ENCODE measurements around the gene COMP.

Gene COMP

DNA sequence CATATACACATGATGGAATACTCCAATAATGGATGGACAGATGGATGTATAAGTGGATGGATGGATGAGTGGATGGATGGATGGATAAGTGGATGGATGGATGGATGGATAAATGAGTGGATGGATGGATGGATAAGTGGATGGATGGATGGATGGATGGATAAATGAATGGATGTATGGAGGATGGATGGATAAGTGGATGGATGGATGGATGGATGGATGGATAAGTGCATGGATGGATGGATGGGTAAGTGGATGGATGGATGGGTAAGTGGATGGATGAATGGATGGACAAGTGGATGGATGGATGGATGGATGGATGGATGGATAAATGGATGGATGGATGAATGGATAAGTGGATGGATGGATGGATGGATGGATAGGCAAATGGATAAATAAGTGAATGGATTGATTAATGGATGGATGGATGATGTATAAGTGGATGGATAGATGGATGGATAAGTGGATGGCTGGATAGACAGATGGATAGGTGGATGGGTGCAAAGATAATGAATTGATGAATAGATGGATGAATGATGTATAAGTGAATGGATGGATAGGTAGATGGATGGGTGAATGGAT, 8.4 kb upstream of the COMP start:
- H3K27me3 ChIP-seq (ENCODE audit: insufficient read depth, low read length, poor library complexity, severe bottlenecking), result no peaks in the 10 kb centered on the region
- no peak overlapping the region for H3K4me2 ChIP-seq (ENCODE audit: low read depth, low read length, poor library complexity, severe bottlenecking)
- H3K79me2 ChIP-seq (ENCODE audit: insufficient read depth, low read length), result no peaks in the 10 kb centered on the region

GRCh38 chr19:18798384-18799352, 7.6 kb upstream of the COMP start:
- Histone ChIP-seq H3K79me2 (ENCODE audit: insufficient read depth, low read length) (no peaks in the 10 kb centered on the region), H4K20me1 (ENCODE audit: insufficient read depth, low read length, poor library complexity, severe bottlenecking) (no peaks in the 10 kb centered on the region), H3K4me2 (ENCODE audit: low read depth, low read length, poor library complexity, severe bottlenecking) (no peak overlapping the region), H3K4me1 (ENCODE audit: insufficient read depth, low read length, poor library complexity, severe bottlenecking) (no peaks in the 10 kb centered on the region), H3K4me3 (ENCODE audit: low read length, poor library complexity, severe bottlenecking) (no peak overlapping the region), H3K36me3 (ENCODE audit: insufficient read depth, low read length) (no peaks in the 10 kb centered on the region), H2AFZ (ENCODE audit: low read length) (no peak overlapping the region), H3K9ac (ENCODE audit: low read depth, low read length, poor library complexity, severe bottlenecking) (no peak overlapping the region), H3K9me3 (ENCODE audit: insufficient read depth, low read depth, low read length) (no peaks in the 10 kb centered on the region), H3F3A (ENCODE audit: low read depth) (no peaks in the 10 kb centered on the region), H3K27me3 (ENCODE audit: insufficient read depth, low read length, poor library complexity, severe bottlenecking) (no peaks in the 10 kb centered on the region), H3K9me2 (replicated peaks; ENCODE audit: low read depth, low read length) (no peaks in the 10 kb centered on the region)
- TF ChIP-seq CTCF (conservative IDR thresholded peaks at IDR 0.05; ENCODE audit: low read length) (no peak), EZH2phosphoT487 (IDR thresholded peaks at IDR 0.05; ENCODE audit: borderline replicate concordance) (no peak)

More for the DNA sequence above, 8.4 kb upstream of the COMP start:
- H3K36me3 ChIP-seq (ENCODE audit: insufficient read depth, low read length), result no peaks in the 10 kb centered on the region
- H3K4me3 ChIP-seq (ENCODE audit: low read length, poor library complexity, severe bottlenecking), result no peak overlapping the region
- no peaks in the 10 kb centered on the region for H3K9me3 ChIP-seq (ENCODE audit: insufficient read depth, low read depth, low read length)
- TF ChIP-seq EZH2phosphoT487 (IDR thresholded peaks at IDR 0.05; ENCODE audit: borderline replicate concordance) (no peak), CTCF (conservative IDR thresholded peaks at IDR 0.05; ENCODE audit: low read length) (no peak)
- H3K9me2 ChIP-seq (replicated peaks; ENCODE audit: low read depth, low read length), result no peaks in the 10 kb centered on the region
- H4K20me1 ChIP-seq (ENCODE audit: insufficient read depth, low read length, poor library complexity, severe bottlenecking), result no peaks in the 10 kb centered on the region
- no peaks in the 10 kb centered on the region for H3K4me1 ChIP-seq (ENCODE audit: insufficient read depth, low read length, poor library complexity, severe bottlenecking)
- H2AFZ ChIP-seq (ENCODE audit: low read length), result no peak overlapping the region
- H3F3A ChIP-seq (ENCODE audit: low read depth), result no peaks in the 10 kb centered on the region
- H3K9ac ChIP-seq (ENCODE audit: low read depth, low read length, poor library complexity, severe bottlenecking), result no peak overlapping the region

GRCh38 chr19:18796239-18796638, 5.1 kb upstream of the COMP start:
- Histone ChIP-seq H3K9me2 (replicated peaks; ENCODE audit: low read depth, low read length) (no peaks in the 10 kb centered on the region), H3K79me2 (ENCODE audit: insufficient read depth, low read length) (no peaks in the 10 kb centered on the region), H3K4me3 (ENCODE audit: low read length, poor library complexity, severe bottlenecking) (no peak overlapping the region), H3K27me3 (ENCODE audit: insufficient read depth, low read length, poor library complexity, severe bottlenecking) (no peaks in the 10 kb centered on the region), H2AFZ (ENCODE audit: low read length) (no peak overlapping the region), H3K36me3 (ENCODE audit: insufficient read depth, low read length) (no peaks in the 10 kb centered on the region), H3K9ac (ENCODE audit: low read depth, low read length, poor library complexity, severe bottlenecking) (no peak overlapping the region), H3F3A (ENCODE audit: low read depth) (no peaks in the 10 kb centered on the region), H3K9me3 (ENCODE audit: insufficient read depth, low read depth, low read length) (no peaks in the 10 kb centered on the region), H3K4me1 (ENCODE audit: insufficient read depth, low read length, poor library complexity, severe bottlenecking) (no peaks in the 10 kb centered on the region), H4K20me1 (ENCODE audit: insufficient read depth, low read length, poor library complexity, severe bottlenecking) (no peaks in the 10 kb centered on the region), H3K4me2 (ENCODE audit: low read depth, low read length, poor library complexity, severe bottlenecking) (no peak overlapping the region)
- no peak for TF ChIP-seq CTCF (conservative IDR thresholded peaks at IDR 0.05; ENCODE audit: low read length)
- TF ChIP-seq EZH2phosphoT487 (IDR thresholded peaks at IDR 0.05; ENCODE audit: borderline replicate concordance), result no peak
